Renal cortex interstitium (tissue), 11 donors: ENCODE measurements around the gene MOSMO. TPM values are rescaled to one million over a fixed set of nuclear protein-coding genes. Genes with fewer than 3 reads are reported as not detected.
"Not testable (repeated sequence)": the region's sequence is repeated elsewhere in the genome, so short reads cannot be mapped to it uniquely, and the experiment has no call there.

Source experiments
- DNase-seq, 11 donors: peaks; one replicate each; pipeline ENCODE4 v3.0.0-alpha.2; 2013; ENCODE audit warnings: low read depth in 9 of 11, low spot score in 4 of 11; ENCODE audit errors: extremely low read depth in 1 of 11
- polyA plus RNA-seq, 3 donors: library from polyadenylated mRNA; unstranded; fragments of 120-200 nt; gene quantifications; one replicate each; pipeline ENCODE4 v1.2.1, GENCODE V29; 2013; ENCODE audit not compliant: insufficient read length in 3 of 3

Gene MOSMO
- polyA plus RNA-seq, 3 donors = 17.7 to 23.1 (median 21.1) TPM

GRCh38 chr16:21994856-21995465 is 12.9 kb upstream of the MOSMO start:
- no peak for DNase-seq

DNA sequence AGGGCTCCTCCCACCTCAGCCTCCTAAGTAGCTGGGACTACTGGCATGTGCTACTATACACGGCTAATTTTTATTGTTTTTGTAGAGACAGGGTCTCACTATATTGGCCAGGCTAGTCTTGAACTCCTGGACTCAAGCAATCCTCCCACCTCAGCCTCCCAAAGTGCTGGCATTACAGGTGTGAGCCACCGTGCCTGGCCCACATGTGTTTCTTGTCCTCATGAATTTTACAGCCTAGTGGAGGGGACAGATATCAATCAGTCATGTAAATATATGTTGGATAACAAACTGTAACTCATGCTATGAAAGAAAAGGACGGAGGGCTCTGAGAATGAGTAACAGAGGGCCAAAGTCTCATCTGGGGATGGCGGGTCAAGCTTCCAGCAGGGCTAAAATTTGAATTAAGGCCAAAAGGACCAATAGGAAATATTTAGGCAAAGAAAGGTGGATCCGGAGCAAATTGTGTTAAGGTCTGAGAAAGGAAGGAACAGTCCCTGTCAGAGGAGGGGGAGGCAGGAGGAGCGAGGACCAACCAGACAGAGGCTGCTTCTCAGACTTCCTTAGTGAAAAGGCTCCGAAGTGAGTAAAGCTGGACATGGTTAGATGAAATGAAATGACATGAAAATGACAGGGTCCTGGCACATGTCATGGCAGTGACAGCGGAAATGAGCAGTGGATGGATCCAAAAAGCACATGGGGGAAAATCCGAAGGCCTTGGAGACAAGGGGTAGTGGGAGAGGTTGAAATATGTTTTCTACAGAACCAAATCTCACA is 10.8 kb upstream of the MOSMO start:
- no peak for DNase-seq

GRCh38 chr16:21997697-21998480 is 10.0 kb upstream of the MOSMO start:
- no peak for DNase-seq

- no peak for DNase-seq
Observed at GRCh38 chr16:22001591-22001990, 6.3 kb upstream of the MOSMO start.

- DNase-seq = not testable (repeated sequence)
Observed at GRCh38 chr16:22002047-22002446, 5.9 kb upstream of the MOSMO start.

DNA sequence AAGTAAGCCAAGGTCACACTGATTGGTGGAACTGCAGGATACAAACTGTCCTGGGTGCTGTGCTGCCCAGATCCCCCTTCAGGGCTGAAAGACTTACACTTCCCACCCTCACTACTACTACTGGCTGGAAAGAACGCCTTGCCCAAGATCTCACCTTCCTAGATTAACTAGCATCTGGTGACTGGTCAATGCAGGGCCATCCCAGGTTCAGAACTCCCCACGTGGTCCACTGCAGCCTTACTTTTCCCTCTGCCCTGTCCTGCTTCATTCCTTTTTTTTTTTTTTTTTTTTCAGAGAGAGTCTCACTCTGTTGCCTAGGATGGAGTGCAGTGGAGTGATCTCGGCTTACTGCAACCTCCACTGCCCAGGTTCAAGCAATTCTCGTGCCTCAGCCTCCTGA is 4.7 kb upstream of the MOSMO start:
- no peak for DNase-seq

- no peak for DNase-seq
Observed at GRCh38 chr16:22004341-22004740, 3.6 kb upstream of the MOSMO start.

DNA sequence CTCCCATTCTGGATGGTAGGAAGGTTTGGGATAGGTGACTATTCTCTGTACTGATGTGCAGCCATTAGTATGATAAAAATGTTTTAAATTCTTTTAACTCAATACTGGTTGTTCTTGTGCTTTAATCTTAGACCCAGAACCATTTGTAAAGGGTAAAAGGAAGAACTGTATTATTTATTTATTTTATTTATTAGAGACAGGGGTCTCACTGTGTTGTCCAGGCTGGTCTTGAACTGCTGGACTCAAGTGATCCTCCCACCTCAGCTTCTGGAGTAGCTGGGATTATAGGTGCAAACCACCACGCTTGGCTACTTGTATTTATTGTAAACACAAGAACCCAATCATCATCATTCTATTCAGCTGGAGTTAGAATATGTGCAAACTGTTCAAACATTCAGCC is 2.2 kb upstream of the MOSMO start:
- DNase-seq = no peak

- DNase-seq = no peak
Observed at GRCh38 chr16:22006636-22007035, 1.3 kb upstream of the MOSMO start.

GRCh38 chr16:22007159-22007508 is 777 bp upstream of the MOSMO start:
- DNase-seq = no peak

DNA sequence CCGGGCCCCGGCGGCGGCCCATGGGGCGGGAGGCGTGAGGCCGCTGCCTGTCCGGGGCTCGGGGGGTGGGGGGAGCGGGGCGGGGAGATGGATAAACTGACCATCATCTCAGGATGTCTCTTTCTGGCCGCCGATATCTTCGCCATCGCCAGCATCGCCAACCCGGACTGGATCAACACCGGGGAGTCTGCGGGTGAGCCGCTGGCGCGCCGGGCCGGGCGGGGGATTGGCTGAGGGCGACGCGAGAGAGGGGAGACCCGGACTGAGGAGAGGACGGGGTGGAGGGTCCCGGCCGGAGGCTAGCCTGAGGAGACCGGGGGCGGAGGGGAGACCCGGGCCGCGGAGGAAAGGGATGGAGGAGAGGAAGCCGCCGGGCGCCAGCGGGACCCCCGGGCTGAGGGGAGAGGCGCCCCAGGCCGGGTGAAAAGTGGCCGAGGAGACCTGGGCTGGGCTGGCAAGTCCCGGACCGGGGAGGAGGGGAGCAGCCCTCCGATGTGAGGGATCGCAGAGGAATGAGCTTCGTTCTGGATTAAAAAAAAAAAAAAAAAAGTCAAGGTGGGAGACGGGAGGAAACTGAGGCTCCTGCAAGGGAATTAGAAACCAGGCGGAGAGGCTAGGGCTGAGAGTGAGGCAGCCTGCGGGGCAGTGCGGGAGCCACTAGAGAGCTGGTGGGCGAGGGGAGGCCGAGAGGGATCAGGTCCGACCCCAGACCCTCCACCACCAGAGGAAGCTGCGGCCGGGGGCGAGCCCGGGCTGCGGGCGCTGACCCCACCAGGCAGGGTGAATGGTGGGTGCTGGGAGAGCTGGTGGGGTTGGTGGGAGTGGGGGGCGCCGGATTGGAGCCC is 526 bp downstream of the MOSMO start:
- DNase-seq = no peak

DNA sequence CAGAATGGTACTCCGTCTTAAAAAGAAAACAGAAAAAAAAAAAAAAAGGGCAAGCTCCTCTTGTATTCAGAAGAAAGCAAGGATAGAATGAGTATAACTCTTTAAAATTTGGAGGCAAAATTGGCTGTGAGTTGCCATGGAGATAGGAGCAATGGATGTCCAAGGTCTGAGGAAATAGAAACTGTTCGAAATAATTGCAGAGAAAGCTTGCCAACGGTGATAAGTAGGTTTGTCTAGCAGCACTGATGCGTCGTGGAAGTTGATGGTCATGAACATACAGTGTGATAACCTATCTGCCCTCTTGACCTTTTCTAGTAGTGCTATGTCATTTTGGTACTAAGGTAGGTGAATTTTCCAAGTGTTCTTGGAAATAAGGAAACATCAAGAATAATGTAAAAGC is 3.0 kb downstream of the MOSMO start:
- no peak for DNase-seq

DNA sequence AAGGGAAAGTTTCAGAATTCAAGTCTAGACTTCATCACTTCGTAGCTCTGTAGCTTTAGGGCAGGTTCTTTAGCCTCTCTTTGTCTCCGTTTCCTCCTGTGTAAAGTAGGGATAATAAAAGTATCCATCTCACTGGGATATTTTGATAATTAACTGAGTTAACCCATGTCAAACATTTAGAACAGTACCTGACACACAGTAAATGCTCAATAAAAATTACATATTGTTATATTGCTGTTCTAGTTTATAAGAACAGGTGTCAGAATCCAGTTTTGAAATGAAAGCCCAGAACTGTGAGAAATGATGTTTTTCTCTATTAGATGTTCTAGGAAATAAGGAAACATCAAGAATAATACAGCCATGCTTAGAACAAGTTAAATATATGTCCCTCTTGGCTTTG is 4.3 kb downstream of the MOSMO start:
- no peak for DNase-seq

DNA sequence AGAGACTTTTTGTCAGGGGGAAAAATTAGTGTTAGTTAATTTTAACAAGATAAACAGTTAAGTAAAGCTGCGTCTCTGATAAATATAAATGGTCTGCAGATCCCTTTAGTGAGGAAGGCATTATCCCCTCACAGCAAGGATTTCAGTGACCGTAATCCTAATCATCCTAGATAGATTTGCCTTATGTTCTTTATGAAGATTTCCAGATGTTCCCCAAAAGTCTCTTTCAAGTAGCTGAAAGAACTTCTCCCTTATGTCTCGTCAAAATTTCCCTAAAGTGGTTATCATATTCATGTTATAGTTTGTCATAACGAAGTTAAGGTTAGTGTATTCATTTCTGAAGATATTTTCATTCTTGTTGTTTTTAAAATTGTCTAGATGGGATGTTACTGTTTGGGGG is 5.6 kb downstream of the MOSMO start:
- no peak for DNase-seq

- no peak for DNase-seq
Observed at GRCh38 chr16:22014271-22014873, 6.5 kb downstream of the MOSMO start.

DNA sequence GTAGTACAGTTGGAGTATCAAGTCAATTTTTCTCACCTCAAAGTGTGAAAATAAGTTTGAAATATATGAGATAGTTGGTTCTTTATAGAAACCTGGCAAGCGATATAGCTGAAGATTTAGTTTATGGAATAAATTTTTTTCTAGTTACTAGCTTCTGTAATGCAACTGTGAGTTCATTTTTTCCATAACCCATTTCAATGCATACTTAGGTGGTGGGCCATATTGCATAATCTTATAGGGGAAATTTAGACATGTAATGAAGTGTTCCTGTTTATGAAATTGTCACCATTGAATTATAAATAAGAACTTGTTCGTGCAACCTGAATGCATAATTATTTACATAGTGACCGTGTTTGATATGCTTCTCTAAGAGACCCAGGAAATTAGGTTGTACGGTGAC is 9.0 kb downstream of the MOSMO start:
- no peak for DNase-seq

GRCh38 chr16:22018559-22018958 is 10.6 kb downstream of the MOSMO start:
- DNase-seq = no peak

GRCh38 chr16:22022151-22022550 is 14.2 kb downstream of the MOSMO start:
- no peak for DNase-seq

DNA sequence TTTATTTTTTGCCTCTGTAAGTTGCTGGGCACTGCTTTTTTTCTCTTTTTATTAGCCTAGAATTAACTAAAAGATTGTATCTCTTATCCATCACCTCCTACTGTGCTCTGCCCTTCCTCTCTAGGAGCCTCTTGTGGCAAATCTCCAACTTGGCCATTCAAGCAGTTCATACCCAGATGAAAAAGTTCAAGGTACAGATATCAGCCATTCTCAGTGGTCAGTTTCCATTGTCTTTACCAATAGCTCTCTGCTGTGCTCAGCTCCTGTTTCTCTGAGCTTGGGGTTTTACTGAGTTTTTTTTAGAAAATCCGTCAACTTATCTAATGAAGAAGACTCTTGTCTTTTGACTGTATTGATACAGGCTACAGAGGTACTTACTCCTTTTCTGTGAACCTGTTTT is 15.6 kb downstream of the MOSMO start:
- no peak for DNase-seq
